Mesenchymal stem cell (in vitro differentiated cells and primary cell): ENCODE data around the gene MMP28.

Source experiments
- DNase-seq: peaks from one replicate; pipeline ENCODE4 v3.0.0-alpha.2; 2013
- H2AFZ ChIP-seq: one replicate; pipeline ENCODE4 v1.6.1; 2013; ENCODE audit warnings: low read depth, mild to moderate bottlenecking, control low read depth, inconsistent platforms, low read length, moderate library complexity
- H2AK5ac ChIP-seq: 2 replicates; pipeline ENCODE4 v1.6.1; 2013; ENCODE audit warnings: low read length, moderate library complexity, mild to moderate bottlenecking, inconsistent platforms; ENCODE audit not compliant: severe bottlenecking
- H2BK120ac ChIP-seq: one replicate; pipeline ENCODE4 v1.6.1; 2013; ENCODE audit warnings: low read depth, mild to moderate bottlenecking, inconsistent platforms, low read length, moderate library complexity
- H2BK12ac ChIP-seq, 2 experiments: one replicate each; pipeline ENCODE4 v1.6.1; 2013; ENCODE audit warnings: inconsistent platforms in 2 of 2, low read length in 2 of 2, mild to moderate bottlenecking in 2 of 2, moderate library complexity in 2 of 2, control low read depth in 1 of 2
- H2BK15ac ChIP-seq: one replicate; pipeline ENCODE4 v1.6.1; 2013; ENCODE audit warnings: mild to moderate bottlenecking, low read depth, inconsistent platforms; ENCODE audit not compliant: poor library complexity, severe bottlenecking
- H2BK5ac ChIP-seq: 2 replicates; pipeline ENCODE4 v1.6.1; 2013; ENCODE audit warnings: low read depth, mild to moderate bottlenecking, low read length, control low read depth, inconsistent platforms; ENCODE audit not compliant: poor library complexity, severe bottlenecking
- H3K14ac ChIP-seq, 2 experiments: one replicate each; pipeline ENCODE4 v1.6.1; 2013; ENCODE audit warnings: inconsistent platforms in 2 of 2, low read length in 2 of 2, control low read depth in 1 of 2, mild to moderate bottlenecking in 1 of 2, moderate library complexity in 1 of 2
- H3K18ac ChIP-seq, 2 experiments: one replicate each; pipeline ENCODE4 v1.6.1; 2013; ENCODE audit warnings: inconsistent platforms in 2 of 2, low read length in 2 of 2, control low read depth in 1 of 2, low read depth in 1 of 2, mild to moderate bottlenecking in 1 of 2
- H3K23ac ChIP-seq, 2 experiments: one replicate each; pipeline ENCODE4 v1.6.1; 2013; ENCODE audit warnings: inconsistent platforms in 2 of 2, low read length in 2 of 2, mild to moderate bottlenecking in 2 of 2, moderate library complexity in 2 of 2, control low read depth in 1 of 2
- H3K27ac ChIP-seq: 2 replicates; pipeline ENCODE4 v1.5.1; 2013; ENCODE audit warnings: mild to moderate bottlenecking, moderate library complexity, low read length, control low read depth, inconsistent platforms; ENCODE audit not compliant: poor library complexity, severe bottlenecking
- H3K27me3 ChIP-seq, 2 experiments: 2 replicates each; pipeline versions ENCODE4 v1.6.1 to v1.7.0; 2013; ENCODE audit warnings: low read length in 2 of 2, mild to moderate bottlenecking in 2 of 2, moderate library complexity in 2 of 2, control low read depth in 1 of 2, inconsistent platforms in 1 of 2; ENCODE audit not compliant: control insufficient read depth in 1 of 2, insufficient read depth in 1 of 2
- H3K36me3 ChIP-seq, 2 experiments: 2 replicates each; pipeline versions ENCODE4 v1.6.1 to v1.7.0; 2013; ENCODE audit warnings: low read length in 2 of 2, control low read depth in 1 of 2, inconsistent platforms in 1 of 2, low read depth in 1 of 2, mild to moderate bottlenecking in 1 of 2; ENCODE audit not compliant: insufficient read depth in 2 of 2, control insufficient read depth in 1 of 2
- H3K4ac ChIP-seq, 2 experiments: one replicate each; pipeline ENCODE4 v1.6.1; 2013; ENCODE audit warnings: inconsistent platforms in 2 of 2, low read length in 2 of 2, mild to moderate bottlenecking in 2 of 2, moderate library complexity in 2 of 2, control low read depth in 1 of 2, low read depth in 1 of 2
- H3K4me1 ChIP-seq: 2 replicates; pipeline ENCODE4 v1.6.1; 2013; ENCODE audit warnings: low read depth, low read length, control low read depth; ENCODE audit not compliant: control insufficient read depth, insufficient read depth
- H3K4me2 ChIP-seq: 2 replicates; pipeline ENCODE4 v1.6.1; 2013; ENCODE audit warnings: low read length, mild to moderate bottlenecking, inconsistent platforms; ENCODE audit not compliant: poor library complexity, severe bottlenecking
- H3K4me3 ChIP-seq, 2 experiments: 2 replicates each; pipeline versions ENCODE4 v1.5.1 to v1.7.0; 2013; ENCODE audit warnings: low read length in 2 of 2, mild to moderate bottlenecking in 2 of 2, control low read depth in 1 of 2, low read depth in 1 of 2; ENCODE audit not compliant: insufficient read depth in 1 of 2
- H3K79me1 ChIP-seq: replicated peaks from 2 replicates; pipeline ENCODE4 v1.6.1; 2013; ENCODE audit warnings: mild to moderate bottlenecking, control low read depth, low read length, inconsistent platforms; ENCODE audit not compliant: poor library complexity, severe bottlenecking
- H3K9ac ChIP-seq: 2 replicates; pipeline ENCODE4 v1.7.0; 2013; ENCODE audit warnings: mild to moderate bottlenecking, low read length, moderate library complexity
- H3K9me3 ChIP-seq: 2 replicates; pipeline ENCODE4 v1.7.0; 2013; ENCODE audit warnings: mild to moderate bottlenecking, low read length; ENCODE audit not compliant: control insufficient read depth
- H4K8ac ChIP-seq: one replicate; pipeline ENCODE4 v1.6.1; 2013; ENCODE audit warnings: inconsistent platforms, mild to moderate bottlenecking, low read length, moderate library complexity
- H4K91ac ChIP-seq: one replicate; pipeline ENCODE4 v1.6.1; 2013; ENCODE audit warnings: mild to moderate bottlenecking, low read length, inconsistent platforms
- WGBS: methylation state at CpG from one replicate; pipeline ENCODE4 v1.1.7; 2013; ENCODE audit warnings: mixed read lengths; 5-methylcytosine and 5-hydroxymethylcytosine counted together

Gene MMP28

GRCh38 chr17:35819455-35819854, 24.0 kb upstream of the MMP28 start:
- H3K4ac ChIP-seq, result no peak overlapping the region
- H3K4me1 ChIP-seq, result peaks cover 8% of the 10 kb centered on the region
- H2BK15ac ChIP-seq, result no peak overlapping the region
- H3K4me3 ChIP-seq, result no peak overlapping the region
- no peak overlapping the region for H2AK5ac ChIP-seq
- no peak overlapping the region for H2BK120ac ChIP-seq
- H3K14ac ChIP-seq, result no peak overlapping the region
- H3K18ac ChIP-seq, result no peak overlapping the region
- H4K8ac ChIP-seq, result no peak overlapping the region
- no peak overlapping the region for H3K27ac ChIP-seq
- no peak overlapping the region for H2AFZ ChIP-seq
- no peaks in the 10 kb centered on the region for H3K27me3 ChIP-seq
- peaks cover 4% of the 10 kb centered on the region for H3K79me1 ChIP-seq
- WGBS, result 90% methylated on average over 1 of the region's 1 CpG
- no peak for DNase-seq
- H2BK12ac ChIP-seq, result no peak overlapping the region
- H3K36me3 ChIP-seq, result peaks cover 8 to 90% of the 10 kb centered on the region in 2 experiments
- H2BK5ac ChIP-seq, result no peak overlapping the region
- H3K9me3 ChIP-seq, result no peaks in the 10 kb centered on the region
- H3K4me2 ChIP-seq, result no peak overlapping the region
- H4K91ac ChIP-seq, result no peak overlapping the region
- H3K9ac ChIP-seq, result no peak overlapping the region
- no peak overlapping the region for H3K23ac ChIP-seq

GRCh38 chr17:35817196-35817595, 21.8 kb upstream of the MMP28 start:
- Histone ChIP-seq H3K18ac (no peak overlapping the region), H2BK15ac (no peak overlapping the region), H3K14ac (no peak overlapping the region), H3K4me2 (no peak overlapping the region), H3K36me3 (peaks cover 11 to 70% of the 10 kb centered on the region in 2 experiments), H3K4me3 (no peak overlapping the region), H3K9me3 (no peaks in the 10 kb centered on the region), H2AK5ac (no peak overlapping the region), H3K9ac (no peak overlapping the region), H4K91ac (no peak overlapping the region), H4K8ac (no peak overlapping the region), H2AFZ (no peak overlapping the region), H2BK120ac (no peak overlapping the region), H3K23ac (no peak overlapping the region), H2BK5ac (no peak overlapping the region), H2BK12ac (no peak overlapping the region), H3K4ac (no peak overlapping the region), H3K79me1 (peaks cover 3% of the 10 kb centered on the region), H3K27ac (no peak overlapping the region), H3K4me1 (peaks cover 10% of the 10 kb centered on the region), H3K27me3 (no peaks in the 10 kb centered on the region)
- DNase-seq, result peak; percentile 59
- WGBS, result no CpG with 5 or more reads among the region's 1 CpG

GRCh38 chr17:35816723-35817122, 21.3 kb upstream of the MMP28 start:
- 87% methylated on average over 5 of the region's 5 CpGs for WGBS
- no peak overlapping the region for H2AK5ac ChIP-seq
- no peak overlapping the region for H3K27ac ChIP-seq
- H4K8ac ChIP-seq, result no peak overlapping the region
- no peak overlapping the region for H4K91ac ChIP-seq
- H3K36me3 ChIP-seq, result peaks cover 8 to 68% of the 10 kb centered on the region in 2 experiments
- peak overlapping the region in 1 of 2 experiments; percentile 52 for H3K18ac ChIP-seq
- H3K4me2 ChIP-seq, result no peak overlapping the region
- H2BK15ac ChIP-seq, result no peak overlapping the region
- peaks cover 1% of the 10 kb centered on the region for H3K79me1 ChIP-seq
- H2AFZ ChIP-seq, result no peak overlapping the region
- no peak for DNase-seq
- peak overlapping the region in 1 of 2 experiments; percentile 54 for H2BK12ac ChIP-seq
- no peak overlapping the region for H3K4ac ChIP-seq
- H3K27me3 ChIP-seq, result no peaks in the 10 kb centered on the region
- peaks cover 10% of the 10 kb centered on the region for H3K4me1 ChIP-seq
- H3K23ac ChIP-seq, result no peak overlapping the region
- H3K9me3 ChIP-seq, result no peaks in the 10 kb centered on the region
- H3K14ac ChIP-seq, result peak overlapping the region in 1 of 2 experiments; percentile 88
- H2BK120ac ChIP-seq, result no peak overlapping the region
- H3K4me3 ChIP-seq, result no peak overlapping the region
- no peak overlapping the region for H2BK5ac ChIP-seq
- H3K9ac ChIP-seq, result no peak overlapping the region

GRCh38 chr17:35812456-35812855, 17.0 kb upstream of the MMP28 start:
- no peak overlapping the region for H2BK15ac ChIP-seq
- no peak overlapping the region for H3K4ac ChIP-seq
- H3K27ac ChIP-seq, result no peak overlapping the region
- H2AFZ ChIP-seq, result no peak overlapping the region
- H4K8ac ChIP-seq, result no peak overlapping the region
- H3K23ac ChIP-seq, result no peak overlapping the region
- peaks cover 8 to 27% of the 10 kb centered on the region in 2 experiments for H3K36me3 ChIP-seq
- no peak overlapping the region for H4K91ac ChIP-seq
- H3K27me3 ChIP-seq, result no peaks in the 10 kb centered on the region
- no peak overlapping the region for H3K4me2 ChIP-seq
- no peak overlapping the region for H2BK120ac ChIP-seq
- no peak overlapping the region for H2BK5ac ChIP-seq
- H2BK12ac ChIP-seq, result no peak overlapping the region
- H3K14ac ChIP-seq, result no peak overlapping the region
- no peaks in the 10 kb centered on the region for H3K9me3 ChIP-seq
- H3K79me1 ChIP-seq, result peaks cover 1% of the 10 kb centered on the region
- no peak for DNase-seq
- no peak overlapping the region for H2AK5ac ChIP-seq
- WGBS, result 87% methylated on average over 5 of the region's 5 CpGs
- H3K18ac ChIP-seq, result no peak overlapping the region
- H3K4me1 ChIP-seq, result peaks cover 9% of the 10 kb centered on the region
- no peak overlapping the region for H3K4me3 ChIP-seq
- H3K9ac ChIP-seq, result no peak overlapping the region
